H9 (cell line): ENCODE results near the gene WDR7. TPM values are rescaled to one million over a fixed set of nuclear protein-coding genes. Genes with fewer than 3 reads are reported as not detected.

Source experiments
- DNase-seq: peaks from one replicate; pipeline ENCODE4 v3.0.0-alpha.2; 2017
- H2AFZ ChIP-seq: one replicate; pipeline ENCODE4 v1.6.1; 2013; ENCODE audit warnings: mild to moderate bottlenecking, low read length, control low read depth, moderate library complexity
- H2AK5ac ChIP-seq: 2 replicates; pipeline ENCODE4 v1.6.1; 2013; ENCODE audit warnings: low read length, control low read depth, mixed read lengths; ENCODE audit not compliant: insufficient read length
- H2BK120ac ChIP-seq: one replicate; pipeline ENCODE4 v1.6.1; 2013; ENCODE audit warnings: low read depth, mild to moderate bottlenecking, low read length, control low read depth, inconsistent platforms; ENCODE audit not compliant: poor library complexity, severe bottlenecking
- H2BK12ac ChIP-seq: 2 replicates; pipeline ENCODE4 v1.6.1; 2013; ENCODE audit warnings: low read length, control low read depth, mixed read lengths, low read depth; ENCODE audit not compliant: insufficient read length
- H2BK15ac ChIP-seq: 2 replicates; pipeline ENCODE4 v1.6.1; 2013; ENCODE audit warnings: low read depth, low read length, control low read depth
- H2BK20ac ChIP-seq: one replicate; pipeline ENCODE4 v1.6.1; 2013; ENCODE audit warnings: low read depth, mild to moderate bottlenecking, low read length, control low read depth, inconsistent platforms; ENCODE audit not compliant: poor library complexity, severe bottlenecking
- H2BK5ac ChIP-seq: 2 replicates; pipeline ENCODE4 v1.6.1; 2013; ENCODE audit warnings: low read length, control low read depth, mixed read lengths; ENCODE audit not compliant: insufficient read length
- H3K14ac ChIP-seq: 2 replicates; pipeline ENCODE4 v1.6.1; 2013; ENCODE audit warnings: low read length, control low read depth; ENCODE audit not compliant: insufficient read depth
- H3K18ac ChIP-seq: 2 replicates; pipeline ENCODE4 v1.6.1; 2013; ENCODE audit warnings: low read depth, mild to moderate bottlenecking, mixed read lengths, low read length, control low read depth; ENCODE audit not compliant: insufficient read length
- H3K23ac ChIP-seq: 2 replicates; pipeline ENCODE4 v1.6.1; 2013; ENCODE audit warnings: low read length, control low read depth, mixed read lengths, low read depth; ENCODE audit not compliant: insufficient read length
- H3K23me2 ChIP-seq: 2 replicates; pipeline ENCODE4 v1.6.1; 2013; ENCODE audit warnings: low read depth, mild to moderate bottlenecking, mixed read lengths, low read length, control low read depth; ENCODE audit not compliant: insufficient read length, poor library complexity, severe bottlenecking
- H3K27ac ChIP-seq: 2 replicates; pipeline ENCODE4 v1.5.1; 2013; ENCODE audit warnings: low read length, control low read depth, mixed read lengths, low read depth; ENCODE audit not compliant: insufficient read length
- H3K27me3 ChIP-seq: 2 replicates; pipeline ENCODE4 v1.6.1; 2013; ENCODE audit warnings: low read length, control low read depth, inconsistent platforms; ENCODE audit not compliant: insufficient read depth
- H3K4ac ChIP-seq: 2 replicates; pipeline ENCODE4 v1.6.1; 2013; ENCODE audit warnings: low read depth, mild to moderate bottlenecking, control low read depth, inconsistent platforms, low read length, moderate library complexity
- H3K4me1 ChIP-seq: 2 replicates; pipeline ENCODE4 v1.6.1; 2013; ENCODE audit warnings: low read length, control low read depth, inconsistent platforms; ENCODE audit not compliant: insufficient read depth
- H3K4me2 ChIP-seq: 2 replicates; pipeline ENCODE4 v1.6.1; 2013; ENCODE audit warnings: low read length, control low read depth, mixed read lengths; ENCODE audit not compliant: insufficient read length, insufficient read depth
- H3K56ac ChIP-seq: 2 replicates; pipeline ENCODE4 v1.6.1; 2013; ENCODE audit warnings: low read depth, mild to moderate bottlenecking, mixed read lengths, low read length, control low read depth; ENCODE audit not compliant: insufficient read length
- H3K79me1 ChIP-seq: 2 replicates; pipeline ENCODE4 v1.6.1; 2013; ENCODE audit warnings: low read depth, mild to moderate bottlenecking, moderate library complexity, low read length, control low read depth, inconsistent platforms; ENCODE audit not compliant: insufficient read depth, poor library complexity, severe bottlenecking
- H3K79me2 ChIP-seq: 2 replicates; pipeline ENCODE4 v1.6.1; 2013; ENCODE audit warnings: low read length, control low read depth, inconsistent platforms; ENCODE audit not compliant: insufficient read depth
- H3K9ac ChIP-seq: 2 replicates; pipeline ENCODE4 v1.6.1; 2013; ENCODE audit warnings: low read length, control low read depth, mixed read lengths; ENCODE audit not compliant: insufficient read length; ENCODE audit errors: extremely low read depth
- H3K9me3 ChIP-seq: one replicate; pipeline ENCODE4 v1.6.1; 2013; ENCODE audit warnings: low read depth, low read length, inconsistent platforms; ENCODE audit not compliant: control insufficient read depth
- H3T11ph ChIP-seq: one replicate; pipeline ENCODE4 v1.6.1; 2013; ENCODE audit warnings: mild to moderate bottlenecking, low read length, control low read depth, inconsistent platforms
- H4K20me1 ChIP-seq: one replicate; pipeline ENCODE4 v1.6.1; 2013; ENCODE audit not compliant: control insufficient read depth, insufficient read length, insufficient read depth
- H4K5ac ChIP-seq: 2 replicates; pipeline ENCODE4 v1.6.1; 2013; ENCODE audit warnings: low read depth, mild to moderate bottlenecking, mixed read lengths, low read length, control low read depth; ENCODE audit not compliant: insufficient read length
- H4K8ac ChIP-seq: replicated peaks from 2 replicates; pipeline ENCODE4 v1.6.1; 2013; ENCODE audit warnings: low read length, control low read depth, mixed read lengths, low read depth; ENCODE audit not compliant: insufficient read length
- H4K91ac ChIP-seq: 2 replicates; pipeline ENCODE4 v1.6.1; 2013; ENCODE audit warnings: low read depth, mild to moderate bottlenecking, moderate library complexity, mixed read lengths, low read length, control low read depth; ENCODE audit not compliant: insufficient read length
- H3K27ac Mint-ChIP-seq, 3 experiments: 2 replicates in 2 of 3; 3 replicates in 1 of 3; pipeline ENCODE4 v1.8.0; 2020 to 2021; ENCODE audit warnings: mixed read lengths in 3 of 3, mild to moderate bottlenecking in 1 of 3, moderate library complexity in 1 of 3
- H3K27me3 Mint-ChIP-seq: 2 replicates; pipeline ENCODE4 v1.8.0; 2021; ENCODE audit warnings: low read depth, mild to moderate bottlenecking, moderate library complexity, mixed read lengths
- H3K36me3 Mint-ChIP-seq, 3 experiments: 2 replicates in 2 of 3; 3 replicates in 1 of 3; pipeline ENCODE4 v1.8.0; 2020 to 2021; ENCODE audit warnings: low read depth in 3 of 3, mixed read lengths in 3 of 3; ENCODE audit not compliant: insufficient read depth in 1 of 3
- H3K4me1 Mint-ChIP-seq, 2 experiments: 2 replicates each; pipeline ENCODE4 v1.8.0; 2020; ENCODE audit warnings: mixed read lengths in 2 of 2
- H3K4me3 Mint-ChIP-seq, 2 experiments: 2 replicates in 1 of 2; 3 replicates in 1 of 2; pipeline ENCODE4 v1.8.0; 2020 to 2021; ENCODE audit warnings: mild to moderate bottlenecking in 2 of 2, mixed read lengths in 2 of 2, moderate library complexity in 1 of 2
- H3K9me3 Mint-ChIP-seq, 2 experiments: 2 replicates in 1 of 2; 3 replicates in 1 of 2; pipeline ENCODE4 v1.8.0; 2020; ENCODE audit warnings: mild to moderate bottlenecking in 2 of 2, mixed read lengths in 2 of 2, moderate library complexity in 1 of 2
- WGBS: extraction: QIAGEN DNeasy Blood & Tissue Kit; methylation state at CpG from one replicate; pipeline ENCODE4 v1.1.7; 2013; ENCODE audit warnings: missing lambda C conversion rate, low lambda C conversion rate, mixed read lengths; ENCODE audit not compliant: insufficient read length; ENCODE audit errors: extremely low coverage; 5-methylcytosine and 5-hydroxymethylcytosine counted together
- total RNA-seq: library from RNA; stranded (reverse); gene quantifications from 2 replicates; pipeline ENCODE4 v1.2.1, GENCODE V29; 2021
- TF ChIP-seq, protein P1 (sequence below): fragments of 200-600 bp; sonication (generic); conservative IDR thresholded peaks from 3 replicates; pipeline ENCODE4 v1.8.0; 2021; ENCODE audit warnings: antibody characterized with exemption, mild to moderate bottlenecking

WDR7 gene
- total RNA-seq, 1 experiment from 2014 or later: 14.8 TPM

DNA sequence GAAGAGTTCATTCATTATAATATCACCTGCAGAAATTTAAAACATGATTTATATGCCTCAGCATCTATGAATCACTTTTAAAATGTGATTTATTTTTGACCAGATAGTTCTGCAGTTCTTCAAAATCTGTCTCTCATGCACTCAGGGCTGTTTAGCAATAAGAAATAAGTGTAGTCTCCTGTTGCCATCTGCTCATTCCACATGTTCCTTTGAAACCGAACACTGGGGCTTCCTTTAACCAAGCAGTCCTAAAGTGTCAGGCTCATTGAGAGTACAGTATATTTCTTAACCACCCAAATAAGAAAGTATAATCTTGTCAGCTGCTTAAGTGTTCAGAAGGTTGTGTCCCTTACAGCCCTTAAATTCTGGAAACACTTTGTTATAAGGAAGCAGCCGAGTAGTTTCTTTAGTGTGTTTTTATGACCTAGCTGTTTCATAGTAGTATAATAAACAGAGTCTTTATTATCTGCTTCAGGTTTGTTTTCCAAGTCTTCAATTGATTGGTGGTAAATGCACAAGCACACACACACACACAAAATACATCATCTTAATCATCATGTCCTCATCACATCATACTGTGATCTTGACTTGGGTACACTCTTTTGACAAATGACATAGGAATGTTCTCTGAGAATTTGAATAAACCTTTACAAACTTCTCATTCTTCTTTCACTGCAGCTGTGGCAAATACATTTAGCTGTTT lies 10.4 kb downstream of the WDR7 start:
- no peak overlapping the region for H3K27ac Mint-ChIP-seq
- Histone ChIP-seq H3K23me2 (no peaks in the 10 kb centered on the region), H3K27ac (no peak overlapping the region), H2BK120ac (no peak overlapping the region), H3K4ac (no peak overlapping the region), H3K79me2 (no peaks in the 10 kb centered on the region; the same call in 1 of the 2 replicates), H2BK15ac (no peak overlapping the region), H3K14ac (no peak overlapping the region), H3K56ac (no peak overlapping the region), H2BK12ac (no peak overlapping the region), H3K18ac (no peak overlapping the region), H3T11ph (no peak overlapping the region), H3K79me1 (peaks cover 2% of the 10 kb centered on the region), H4K5ac (no peak overlapping the region), H4K8ac (no peak overlapping the region), H2AFZ (no peak overlapping the region), H3K4me2 (no peak overlapping the region), H2BK20ac (no peak overlapping the region), H3K4me1 (no peaks in the 10 kb centered on the region), H2BK5ac (no peak overlapping the region), H3K9ac (no peak overlapping the region), H3K23ac (no peak overlapping the region), H3K9me3 (no peaks in the 10 kb centered on the region), H2AK5ac (no peak overlapping the region), H4K91ac (no peak overlapping the region), H4K20me1 (no peaks in the 10 kb centered on the region), H3K27me3 (no peaks in the 10 kb centered on the region)
- H3K4me3 Mint-ChIP-seq: no peak overlapping the region
- no peaks in the 10 kb centered on the region for H3K27me3 Mint-ChIP-seq
- TF ChIP-seq, protein P1, sequence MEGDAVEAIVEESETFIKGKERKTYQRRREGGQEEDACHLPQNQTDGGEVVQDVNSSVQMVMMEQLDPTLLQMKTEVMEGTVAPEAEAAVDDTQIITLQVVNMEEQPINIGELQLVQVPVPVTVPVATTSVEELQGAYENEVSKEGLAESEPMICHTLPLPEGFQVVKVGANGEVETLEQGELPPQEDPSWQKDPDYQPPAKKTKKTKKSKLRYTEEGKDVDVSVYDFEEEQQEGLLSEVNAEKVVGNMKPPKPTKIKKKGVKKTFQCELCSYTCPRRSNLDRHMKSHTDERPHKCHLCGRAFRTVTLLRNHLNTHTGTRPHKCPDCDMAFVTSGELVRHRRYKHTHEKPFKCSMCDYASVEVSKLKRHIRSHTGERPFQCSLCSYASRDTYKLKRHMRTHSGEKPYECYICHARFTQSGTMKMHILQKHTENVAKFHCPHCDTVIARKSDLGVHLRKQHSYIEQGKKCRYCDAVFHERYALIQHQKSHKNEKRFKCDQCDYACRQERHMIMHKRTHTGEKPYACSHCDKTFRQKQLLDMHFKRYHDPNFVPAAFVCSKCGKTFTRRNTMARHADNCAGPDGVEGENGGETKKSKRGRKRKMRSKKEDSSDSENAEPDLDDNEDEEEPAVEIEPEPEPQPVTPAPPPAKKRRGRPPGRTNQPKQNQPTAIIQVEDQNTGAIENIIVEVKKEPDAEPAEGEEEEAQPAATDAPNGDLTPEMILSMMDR: no peak
- peaks cover 8 to 10% of the 10 kb centered on the region in 2 experiments for H3K4me1 Mint-ChIP-seq
- DNase-seq: no peak
- no peaks in the 10 kb centered on the region for H3K36me3 Mint-ChIP-seq
- no CpG with 5 or more reads among the region's 2 CpGs for WGBS
- no peaks in the 10 kb centered on the region for H3K9me3 Mint-ChIP-seq
